Posterior cingulate gyrus (tissue), 11 donors: ENCODE measurements around the gene FAM193A.
A peak's percentile ranks its signal among the peaks of the same experiment; 100 is the strongest.
"Not testable (repeated sequence)": the region's sequence is repeated elsewhere in the genome, so short reads cannot be mapped to it uniquely, and the experiment has no call there.

Source experiments
- DNase-seq, 10 donors: peaks; one replicate each; pipeline versions ENCODE4 v3.0.0 to v3.0.0-alpha.2; 2020 to 2021; ENCODE audit warnings: mixed read lengths in 3 of 10
- intact Hi-C: fragments of 100-400 bp; cut with DNase I; formaldehyde crosslinking; loops from one replicate; pipeline ENCODE4 v1.15.1; 2023

FAM193A gene

DNA sequence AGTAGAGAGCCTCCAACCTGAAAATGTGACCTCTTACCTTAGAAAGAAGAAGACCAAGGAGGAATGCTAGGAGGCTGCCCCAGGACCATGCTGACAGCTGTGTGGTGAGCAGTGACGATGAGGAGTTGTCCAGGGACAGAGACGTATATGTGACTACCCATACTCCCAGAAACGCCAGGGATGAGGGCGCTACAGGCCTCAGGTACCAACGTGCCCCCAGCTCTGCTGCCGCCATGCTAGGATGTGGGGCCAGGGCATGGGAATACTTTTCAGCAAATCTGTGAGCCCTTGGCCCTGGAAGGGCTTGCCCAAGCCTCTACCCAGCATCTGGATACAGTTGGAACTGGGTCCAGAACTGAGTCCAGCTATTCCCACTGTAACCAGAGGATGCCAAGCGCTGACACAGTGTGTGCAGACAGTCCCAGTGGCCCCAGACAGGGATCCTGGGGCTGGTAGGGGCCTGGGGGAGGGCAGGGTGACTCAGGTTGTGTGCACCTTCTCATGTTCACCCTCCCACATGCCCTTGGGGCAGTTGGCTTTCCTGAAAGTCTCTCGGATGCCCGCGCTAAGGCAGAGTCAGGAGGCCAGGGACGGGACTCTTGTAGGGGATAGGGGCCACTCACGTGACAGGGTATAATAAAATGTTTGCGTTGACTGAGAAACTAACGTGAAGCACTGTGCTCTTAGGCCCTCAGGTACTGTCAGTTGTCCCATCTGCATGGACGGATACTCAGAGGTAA, 23.9 kb upstream of the FAM193A start:
- intact Hi-C loops = no loop called here
- peak in 3 of 10 donors; percentile 35 to 56 (median 56) for DNase-seq

DNA sequence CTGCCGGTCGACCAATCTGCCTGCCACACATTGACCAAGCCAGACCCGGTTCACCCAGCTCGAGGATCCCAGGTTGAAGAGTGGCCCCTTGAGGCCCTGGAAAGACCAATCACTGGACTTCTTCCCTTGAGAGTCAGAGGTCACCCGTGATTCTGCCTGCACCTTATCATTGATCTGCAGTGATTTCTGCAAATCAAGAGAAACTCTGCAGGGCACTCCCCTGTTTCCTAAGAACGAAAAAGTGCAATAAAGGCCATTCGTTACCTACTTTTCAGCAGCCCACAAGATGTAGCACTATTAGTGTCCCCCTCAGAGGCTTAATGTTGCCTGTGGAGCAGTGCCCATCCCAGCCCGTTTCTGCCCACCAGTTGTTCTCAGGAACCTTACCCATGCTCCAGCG, 22.3 kb upstream of the FAM193A start:
- DNase-seq = peak in 2 of 10 donors; percentile 5 to 35
- intact Hi-C loops = not testable (repeated sequence)

DNA sequence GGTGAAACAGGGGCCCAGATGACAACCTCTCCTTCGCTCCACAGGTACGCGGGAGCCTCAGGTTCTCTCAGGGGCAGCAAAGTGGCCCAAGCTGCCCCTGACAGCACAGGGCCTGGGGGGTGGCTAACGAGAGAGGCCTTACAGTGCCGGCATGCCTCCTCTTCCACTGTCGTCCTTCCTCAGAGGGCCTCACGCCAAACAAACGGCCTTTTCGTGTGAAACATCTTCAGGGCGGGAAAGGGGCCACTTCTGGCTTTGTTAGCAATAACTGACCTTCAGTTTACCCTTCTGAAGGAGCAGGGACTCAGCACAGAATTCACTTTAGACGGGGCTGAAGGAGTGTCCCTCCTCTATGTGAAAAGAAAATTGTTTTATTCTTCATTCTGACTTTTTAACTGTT, 21.5 kb upstream of the FAM193A start:
- DNase-seq = peak in 1 of 10 donors; percentile 3
- intact Hi-C loops = not testable (repeated sequence)

DNA sequence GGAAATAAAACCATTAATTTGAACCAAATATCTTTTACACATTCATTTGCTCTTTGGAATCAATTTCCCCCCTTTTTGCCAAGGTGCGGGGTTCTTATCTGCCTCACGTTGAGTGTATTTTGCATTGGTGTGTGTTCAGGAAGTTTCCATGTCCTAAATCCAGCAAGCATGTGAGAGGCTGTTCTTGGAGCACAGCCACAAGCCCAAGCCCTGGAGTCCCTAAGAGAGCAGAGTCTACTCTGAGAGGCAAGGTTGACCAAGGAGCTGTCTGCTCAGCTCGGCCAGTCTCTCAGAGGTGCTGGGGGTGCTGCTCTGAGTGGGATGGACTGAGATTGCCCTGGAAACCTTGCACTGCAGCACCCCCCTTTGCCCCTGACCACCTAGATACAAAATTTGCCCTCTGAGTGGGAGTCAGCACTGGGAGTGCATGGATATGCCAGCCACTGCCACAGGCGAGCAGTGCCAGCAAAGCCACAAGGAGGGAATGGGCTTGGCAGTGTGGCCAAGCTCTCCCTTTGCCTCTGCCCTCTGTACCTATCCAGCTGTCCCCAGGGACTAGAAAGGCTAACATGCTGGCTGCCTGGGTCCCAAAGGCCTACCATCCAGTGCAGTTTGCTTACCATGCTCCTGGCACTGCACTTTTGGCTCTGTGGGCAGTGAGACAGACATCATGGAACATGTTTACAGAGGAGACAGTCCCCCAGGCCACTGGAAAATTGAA, 20.5 kb upstream of the FAM193A start:
- peak in 3 of 10 donors; percentile 31 to 60 (median 57) for DNase-seq
- intact Hi-C loops = no loop called here

DNA sequence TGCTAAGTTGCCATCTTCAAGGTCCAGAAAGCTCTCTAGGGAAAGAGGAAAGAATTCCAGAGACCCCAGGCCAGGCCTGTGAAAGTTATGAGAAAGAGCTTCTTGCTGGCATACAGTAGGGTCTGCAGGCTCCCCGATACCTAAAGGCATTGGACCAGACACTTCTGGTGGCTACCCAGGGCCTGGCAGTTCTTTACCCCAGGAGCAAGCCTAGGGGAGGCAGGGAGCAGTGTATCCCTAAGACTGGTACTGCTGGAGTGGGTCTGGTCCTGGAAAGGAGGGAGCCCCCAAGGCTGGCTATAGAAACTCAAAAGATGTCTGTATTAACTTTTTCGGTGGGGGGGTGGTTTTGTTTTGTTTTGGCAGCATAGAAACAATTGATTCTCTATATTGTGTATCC, 19.8 kb upstream of the FAM193A start:
- intact Hi-C loops = no loop called here
- peak in 3 of 10 donors; percentile 2 to 39 (median 15) for DNase-seq

DNA sequence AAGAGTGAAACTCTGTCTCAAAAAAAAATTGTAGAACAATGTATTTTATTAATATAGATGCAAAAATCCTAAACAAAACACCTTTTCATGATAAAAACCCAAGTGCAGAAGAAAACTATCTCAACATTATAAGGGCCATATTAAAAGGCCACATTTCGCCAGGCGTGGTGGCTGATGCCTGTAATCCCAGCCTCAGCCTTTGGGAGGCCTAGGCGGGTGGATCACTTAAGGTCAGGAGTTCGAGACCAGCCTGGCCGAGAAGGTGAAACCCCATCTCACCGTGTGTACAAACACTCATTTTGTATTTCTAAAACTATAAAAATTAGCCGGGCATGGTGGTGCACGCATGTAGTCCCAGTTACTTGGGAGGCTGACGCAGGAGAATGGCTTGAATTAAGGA, 9.9 kb upstream of the FAM193A start:
- intact Hi-C loops = no loop called here
- peak in 2 of 10 donors; percentile 8 to 10 for DNase-seq

DNA sequence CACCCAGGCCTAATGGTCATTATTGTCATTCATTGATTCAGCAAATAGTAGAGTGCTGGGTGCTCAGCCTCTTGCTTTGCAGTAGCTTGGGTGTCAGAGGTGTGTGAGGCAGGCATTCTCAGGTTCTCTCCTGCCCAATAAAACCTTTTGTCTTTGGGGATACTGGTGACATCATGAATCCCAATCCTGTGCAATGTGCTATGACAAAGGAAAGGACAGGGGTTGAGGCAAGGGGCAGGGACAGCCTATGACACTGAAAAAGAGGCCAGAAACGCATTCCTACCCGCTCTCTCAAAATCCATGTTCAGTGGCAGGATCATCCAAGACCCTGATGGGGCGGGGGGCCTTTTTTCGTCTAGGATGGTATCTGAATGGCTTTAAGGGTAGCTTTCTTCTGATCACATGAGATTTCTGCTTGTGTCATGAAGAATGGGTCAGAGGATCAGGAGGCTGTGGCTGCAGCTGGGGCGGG, 1.5 kb upstream of the FAM193A start:
- intact Hi-C loops = loop anchor here (5.0 kb wide), 3 partner anchors 118 to 273 kb away; partner anchors contain the start of genes CFAP99, MXD4, TNIP2 and ZFYVE28
- no peak for DNase-seq

DNA sequence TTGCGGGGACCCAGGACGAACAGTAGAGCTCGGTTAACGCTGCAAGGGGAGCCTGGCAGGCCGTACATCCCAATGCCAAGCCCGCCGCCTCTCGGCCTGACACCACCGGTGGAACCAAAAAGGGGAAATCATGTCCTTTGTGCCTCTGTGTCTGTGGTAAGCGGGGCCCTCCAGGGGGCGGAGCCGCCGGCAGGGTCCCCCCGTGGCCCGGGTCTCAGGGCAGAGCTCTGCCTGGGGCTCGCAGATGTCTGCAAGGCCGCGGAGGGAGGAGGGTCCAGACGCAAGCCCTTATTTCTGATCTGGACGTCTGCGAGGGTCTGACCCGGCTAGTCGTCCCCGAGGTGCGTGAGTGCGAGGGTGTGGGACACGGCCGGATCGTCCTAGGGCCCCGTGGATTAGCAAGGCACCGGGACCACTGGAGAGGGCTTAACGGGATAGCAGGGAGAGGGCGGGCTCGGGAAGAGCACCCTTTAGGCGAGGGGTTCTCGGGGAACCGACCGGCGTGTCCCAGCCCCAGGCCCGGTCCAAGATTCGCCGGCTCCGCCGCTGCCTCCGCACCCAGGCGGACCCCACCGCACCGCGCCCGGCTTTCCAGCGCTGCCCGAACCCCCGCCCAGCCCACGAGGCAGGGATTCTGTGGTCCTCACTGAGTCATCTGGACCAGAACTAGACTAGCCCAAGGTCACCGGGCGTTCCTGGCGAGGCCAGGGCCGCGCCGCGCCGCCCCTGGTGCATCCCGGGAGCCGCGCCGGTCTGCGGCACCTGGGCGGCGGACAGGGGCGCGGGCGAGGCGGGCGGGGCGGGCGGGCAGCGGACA, 863 bp upstream of the FAM193A start:
- intact Hi-C loops = loop anchor here (1.0 to 5.0 kb wide), 6 partner anchors 67 to 427 kb away; partner anchors contain the start of genes CFAP99, GRK4, HAUS3 and MXD4
- DNase-seq = peak; percentile 32 to 92 (median 52)

DNA sequence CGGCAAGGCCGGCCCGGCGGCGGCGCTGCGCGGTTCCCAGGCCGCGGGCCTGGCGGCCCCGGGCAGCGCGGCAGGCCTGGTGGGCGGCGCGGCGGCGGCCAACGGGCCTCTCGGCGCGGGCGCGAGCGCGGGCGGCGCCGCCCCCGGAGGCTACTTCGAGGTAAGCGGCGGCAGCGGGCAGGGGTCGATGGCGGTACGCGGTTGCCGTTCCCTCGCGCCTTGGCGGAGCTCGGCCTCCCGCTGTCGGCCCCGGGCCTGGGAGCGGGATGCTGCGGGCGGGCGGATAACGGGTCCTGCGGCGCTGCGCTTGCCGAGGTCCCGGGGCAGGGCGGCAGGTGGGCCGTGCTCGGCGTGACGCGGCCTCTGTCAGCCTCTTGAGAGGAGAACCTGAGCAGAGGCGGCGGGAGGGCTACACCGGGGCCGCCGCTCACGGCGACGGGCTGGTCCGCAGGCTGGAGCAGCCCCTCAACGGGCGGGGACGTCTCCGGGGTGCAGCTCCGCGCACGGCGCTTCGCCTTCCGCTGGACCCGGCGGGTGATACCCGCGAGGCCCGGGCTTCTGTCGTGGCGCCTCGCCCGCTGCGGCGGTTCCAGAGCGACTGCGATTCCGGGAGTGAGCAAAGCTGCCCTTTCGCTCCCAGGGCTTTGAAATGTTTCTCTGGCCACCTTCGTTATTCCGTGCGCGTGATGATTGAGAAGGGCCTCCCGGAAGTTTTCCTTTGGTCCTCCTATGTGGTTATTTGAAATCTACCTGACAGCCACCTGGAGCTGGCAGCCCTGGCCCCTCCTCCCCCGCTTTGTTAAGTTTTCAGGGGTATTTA, 774 bp downstream of the FAM193A start:
- intact Hi-C loops = loop anchor here (2.0 to 5.0 kb wide), 5 partner anchors 120 to 426 kb away; partner anchors contain the start of genes CFAP99, GRK4, HAUS3 and MXD4

DNA sequence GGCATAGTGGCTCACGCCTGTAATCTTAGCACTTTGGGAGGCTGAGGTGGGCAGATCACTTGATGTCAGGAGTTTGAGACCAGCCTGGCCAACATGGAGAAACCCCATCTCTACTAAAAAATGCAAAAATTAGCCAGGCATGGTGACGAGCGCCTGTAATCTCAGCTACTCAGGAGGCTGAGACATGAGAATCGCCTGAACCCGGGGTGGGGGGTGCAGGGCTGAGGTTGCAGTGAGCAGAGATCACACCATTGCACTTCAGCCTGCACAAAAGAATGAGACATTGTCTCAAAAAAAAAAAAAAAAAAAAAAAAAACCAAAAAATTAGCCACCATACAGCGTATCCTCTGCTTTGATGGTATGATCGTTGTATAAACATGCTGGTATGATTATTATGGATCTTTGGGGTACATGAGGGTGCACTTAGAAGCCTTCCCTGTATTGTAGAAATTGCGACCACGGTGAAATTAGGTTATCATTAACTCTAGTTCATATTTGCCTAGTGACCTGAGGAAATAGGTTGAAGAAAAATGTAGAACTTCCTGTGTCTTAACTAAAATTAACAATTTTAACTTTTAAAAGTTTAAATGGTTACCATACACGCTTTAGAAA, 7.2 kb downstream of the FAM193A start:
- intact Hi-C loops = not testable (repeated sequence)
- peak in 1 of 10 donors; percentile 45 for DNase-seq

More for the DNA sequence above, 774 bp downstream of the FAM193A start:
- DNase-seq = peak; percentile 21 to 90 (median 31)

DNA sequence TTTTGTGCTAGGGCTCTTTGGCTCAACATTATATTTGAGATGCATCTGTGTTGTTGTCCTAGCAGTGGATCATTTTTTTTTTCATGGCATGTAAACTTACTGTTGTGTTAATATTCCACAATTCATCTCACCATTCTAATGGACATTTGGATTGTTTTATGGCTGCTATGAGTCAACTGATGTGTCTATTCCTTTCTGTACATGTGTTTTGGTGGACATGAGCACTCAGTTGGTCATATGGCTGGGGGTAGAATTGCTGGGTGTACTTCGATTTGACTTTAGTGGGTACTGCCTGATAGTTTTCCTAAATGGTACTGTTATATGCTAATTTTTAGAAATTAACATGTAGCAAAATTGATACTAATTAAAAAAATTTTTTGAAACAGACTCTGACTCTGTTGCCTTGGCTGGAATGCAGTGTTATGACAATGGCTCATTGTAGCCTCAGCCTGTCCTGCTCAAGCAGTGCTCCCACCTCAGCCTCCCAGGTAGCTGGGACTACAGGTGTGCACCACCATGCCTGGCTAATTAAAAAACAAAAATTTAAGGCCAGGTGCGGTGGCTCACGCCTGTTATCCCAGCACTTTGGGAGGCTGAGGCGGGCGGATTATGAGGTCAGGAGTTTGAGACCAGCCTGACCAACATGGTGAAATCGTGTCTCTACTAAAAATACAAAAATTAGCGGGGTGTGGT, 9.0 kb downstream of the FAM193A start:
- peak in 2 of 10 donors; percentile 16 to 22 for DNase-seq
- intact Hi-C loops = no loop called here

DNA sequence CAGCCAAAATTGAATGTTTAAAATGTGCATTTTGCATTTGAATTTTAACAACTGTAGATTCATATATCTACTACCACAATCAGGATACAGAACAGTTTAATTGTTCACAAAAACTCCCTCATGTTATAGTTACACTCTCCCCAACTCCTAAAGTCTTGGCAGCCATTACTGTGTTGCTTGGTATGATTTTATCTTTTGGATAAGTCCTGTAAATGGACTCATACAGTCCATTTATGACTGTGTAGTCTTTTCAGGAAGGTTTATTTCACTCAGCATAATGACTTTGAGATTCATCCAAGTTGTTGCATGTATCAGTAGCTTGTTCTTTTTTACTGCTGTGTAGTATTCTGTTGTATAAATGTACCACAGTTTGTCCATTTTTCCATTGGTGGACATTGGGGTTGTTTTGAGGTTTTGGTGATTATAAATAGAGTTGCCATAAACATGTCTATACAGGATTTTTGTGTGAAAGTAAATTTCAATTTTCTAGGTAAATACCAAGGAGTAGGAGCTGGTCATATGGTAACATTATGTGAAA, 9.9 kb downstream of the FAM193A start:
- no peak for DNase-seq

DNA sequence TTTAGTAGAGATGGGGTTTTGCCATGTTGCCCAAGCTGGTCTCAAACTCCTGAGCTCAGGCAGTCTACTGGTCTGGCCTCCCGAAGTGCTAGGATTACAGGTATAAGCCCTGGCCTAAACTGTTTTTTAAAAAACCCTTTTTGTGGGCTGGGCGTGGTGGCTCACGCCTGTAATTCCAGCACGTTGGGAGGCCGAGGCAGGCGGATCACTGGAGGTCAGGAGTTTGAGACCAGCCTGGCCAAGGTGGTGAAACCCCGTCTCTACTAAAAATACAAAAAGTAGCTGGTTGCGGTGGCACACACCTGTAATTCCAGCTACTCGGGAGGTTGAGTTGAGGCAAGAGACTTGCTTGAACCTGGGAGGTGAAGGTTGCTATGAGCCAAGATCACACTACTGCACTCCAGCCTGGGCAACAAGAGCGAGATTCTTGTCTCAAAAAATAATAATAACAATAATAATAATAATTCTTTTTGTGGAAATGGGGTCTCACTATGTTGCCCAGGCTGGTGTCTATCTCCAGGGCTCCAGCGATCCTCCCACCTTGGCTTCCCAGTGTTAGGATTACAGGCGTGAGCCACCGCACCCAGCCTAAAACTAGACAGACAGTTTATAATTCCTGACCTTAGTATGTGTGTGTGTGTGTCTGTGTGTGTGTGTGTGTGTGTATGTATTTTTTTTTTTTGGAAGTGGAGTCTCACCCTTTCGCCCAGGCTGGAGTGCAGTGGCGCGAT, 10.7 kb downstream of the FAM193A start:
- DNase-seq = peak in 1 of 10 donors; percentile 27
- intact Hi-C loops = not testable (repeated sequence)

More for the DNA sequence above, 9.9 kb downstream of the FAM193A start:
- intact Hi-C loops = no loop called here

DNA sequence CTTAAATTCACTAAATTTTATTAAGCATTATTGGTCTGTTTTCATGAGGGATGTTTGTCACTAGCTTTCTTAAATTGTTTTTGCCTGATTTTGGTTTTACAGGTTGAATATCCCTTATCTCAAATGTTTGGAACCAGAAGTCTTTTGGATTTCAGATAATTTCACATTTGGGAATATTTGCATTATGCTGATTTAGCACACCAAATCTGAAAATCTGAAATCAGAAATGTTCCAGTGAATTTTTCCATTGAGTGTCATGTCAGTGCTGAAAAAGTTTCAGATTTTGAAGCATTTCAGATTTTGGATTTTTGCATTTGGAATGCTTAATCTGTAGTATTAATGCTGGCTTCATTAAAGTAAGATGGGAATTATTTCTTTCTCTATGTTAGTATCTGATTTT, 14.7 kb downstream of the FAM193A start:
- intact Hi-C loops = no loop called here
- no peak for DNase-seq

DNA sequence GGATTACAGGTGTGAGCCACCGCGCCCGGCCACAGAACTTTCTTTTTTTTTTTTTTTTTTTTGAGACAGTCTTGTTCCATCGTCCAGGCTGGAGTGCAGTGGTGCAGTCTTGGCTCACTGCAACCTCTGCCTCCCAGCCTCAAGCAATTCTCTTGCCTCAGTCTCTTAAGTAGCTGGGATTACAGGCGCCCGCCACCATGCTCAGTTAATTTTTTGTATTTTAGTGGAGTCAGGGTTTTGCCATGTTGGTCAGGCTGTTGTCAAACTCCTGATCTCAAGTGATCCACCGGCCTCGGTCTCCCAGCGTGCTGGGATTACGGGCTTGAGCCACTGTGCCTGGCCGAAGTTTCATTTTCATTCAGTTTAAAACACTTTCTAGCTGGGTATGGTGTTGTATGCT, 16.4 kb downstream of the FAM193A start:
- peak in 1 of 10 donors; percentile 43 for DNase-seq
- intact Hi-C loops = no loop called here

DNA sequence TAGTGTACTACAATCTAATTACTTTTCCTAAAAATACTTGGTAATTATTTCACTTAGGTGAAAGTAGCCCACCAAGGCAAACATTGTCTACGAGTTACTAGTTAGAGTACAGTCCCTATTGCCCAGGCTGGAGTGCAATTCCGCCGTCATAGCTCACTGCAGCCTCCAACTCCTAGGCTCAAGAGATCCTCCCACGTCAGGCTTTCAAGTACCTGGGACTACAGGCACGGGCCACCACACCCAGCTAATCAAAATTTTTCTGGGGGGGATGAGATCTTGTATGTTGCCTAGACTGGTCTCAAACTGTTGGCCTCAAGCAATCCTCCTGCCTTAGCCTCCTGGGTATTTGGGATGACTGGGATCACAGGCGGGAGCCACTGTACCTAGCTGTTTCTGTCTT, 21.9 kb downstream of the FAM193A start:
- peak in 1 of 10 donors; percentile 65 for DNase-seq

DNA sequence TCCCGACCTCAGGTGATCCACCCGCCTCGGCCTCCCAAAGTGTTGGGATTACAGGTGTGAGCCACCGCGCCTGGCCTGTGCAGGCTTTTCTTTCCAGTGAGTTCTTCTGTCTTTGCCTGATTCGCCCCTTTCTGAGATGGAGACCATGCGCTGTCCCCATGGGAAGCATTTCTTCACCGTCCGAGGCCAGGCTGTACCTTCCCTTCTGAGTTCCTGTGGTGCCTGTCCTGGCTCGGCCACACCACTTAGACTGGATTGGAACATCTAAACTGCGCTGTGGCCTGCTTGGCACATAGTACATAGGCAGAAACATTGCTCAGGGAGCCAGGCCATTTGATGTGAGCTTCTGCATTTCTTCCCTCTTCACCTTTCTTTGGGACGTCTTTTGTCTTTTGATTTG, 23.7 kb downstream of the FAM193A start:
- DNase-seq = no peak

More for the DNA sequence above, 21.9 kb downstream of the FAM193A start:
- intact Hi-C loops = no loop called here

More for the DNA sequence above, 23.7 kb downstream of the FAM193A start:
- intact Hi-C loops = no loop called here
